Measurements from ENCODE around the gene NDEL1.

The NDEL1 gene

DNA sequence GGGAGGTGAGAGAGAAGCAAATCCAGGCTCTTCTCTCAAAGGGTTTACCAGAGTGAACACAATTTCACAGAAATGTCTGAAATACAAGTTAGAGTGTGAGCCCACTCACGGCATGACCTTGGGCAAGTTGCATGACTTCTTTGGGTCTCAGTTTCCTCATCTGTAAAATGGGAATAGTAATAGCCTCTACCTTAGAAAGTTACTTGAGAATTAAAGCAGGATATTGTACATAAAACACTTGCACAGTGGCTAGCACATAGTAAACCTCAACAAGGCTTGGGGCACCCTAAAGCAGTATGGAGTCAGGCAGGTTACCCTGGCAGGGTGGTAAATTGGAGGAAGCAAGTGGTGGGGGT lies 24.8 kb upstream of the NDEL1 start:
- Histone ChIP-seq H3K4me1 (peaks cover 0 to 5% (median 1%) of the 10 kb centered on the region in 4 donors), H3K4me3 (no peak overlapping the region), H3K27me3 (peaks cover 0 to 6% of the 10 kb centered on the region in 2 donors), H3K27ac (no peak overlapping the region), H3K36me3 (no peaks in the 10 kb centered on the region), H3K9me3 (no peaks in the 10 kb centered on the region)
- TF ChIP-seq, protein P1, sequence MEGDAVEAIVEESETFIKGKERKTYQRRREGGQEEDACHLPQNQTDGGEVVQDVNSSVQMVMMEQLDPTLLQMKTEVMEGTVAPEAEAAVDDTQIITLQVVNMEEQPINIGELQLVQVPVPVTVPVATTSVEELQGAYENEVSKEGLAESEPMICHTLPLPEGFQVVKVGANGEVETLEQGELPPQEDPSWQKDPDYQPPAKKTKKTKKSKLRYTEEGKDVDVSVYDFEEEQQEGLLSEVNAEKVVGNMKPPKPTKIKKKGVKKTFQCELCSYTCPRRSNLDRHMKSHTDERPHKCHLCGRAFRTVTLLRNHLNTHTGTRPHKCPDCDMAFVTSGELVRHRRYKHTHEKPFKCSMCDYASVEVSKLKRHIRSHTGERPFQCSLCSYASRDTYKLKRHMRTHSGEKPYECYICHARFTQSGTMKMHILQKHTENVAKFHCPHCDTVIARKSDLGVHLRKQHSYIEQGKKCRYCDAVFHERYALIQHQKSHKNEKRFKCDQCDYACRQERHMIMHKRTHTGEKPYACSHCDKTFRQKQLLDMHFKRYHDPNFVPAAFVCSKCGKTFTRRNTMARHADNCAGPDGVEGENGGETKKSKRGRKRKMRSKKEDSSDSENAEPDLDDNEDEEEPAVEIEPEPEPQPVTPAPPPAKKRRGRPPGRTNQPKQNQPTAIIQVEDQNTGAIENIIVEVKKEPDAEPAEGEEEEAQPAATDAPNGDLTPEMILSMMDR (IDR thresholded peaks at IDR 0.05) = no peak
- intact Hi-C loops (cut with DNase I; ENCODE audit: low total_unique reads) = loop anchor here (1.0 to 10.0 kb wide), 2 partner anchors 334 to 375 kb away; partner anchors contain the start of gene CCDC42
- no peak for DNase-seq

DNA sequence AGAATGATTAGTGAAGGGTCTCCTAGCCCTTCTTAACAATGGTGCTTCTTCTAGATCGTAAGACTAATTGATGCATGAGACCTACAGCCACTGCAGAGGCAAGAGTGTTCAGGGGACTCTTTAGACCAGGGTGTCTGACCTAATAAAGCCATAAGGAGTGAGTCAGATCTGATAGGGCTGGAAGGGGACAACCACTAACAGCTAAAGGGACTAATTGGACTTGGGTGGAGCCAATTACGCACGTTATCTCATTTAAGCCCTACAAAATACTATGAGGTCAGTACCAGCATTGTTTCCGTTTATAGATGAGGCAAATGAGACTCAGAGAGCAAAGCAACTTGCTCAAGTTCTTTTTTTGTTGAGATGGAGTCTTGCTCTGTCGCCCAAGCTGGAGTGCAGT lies 23.6 kb upstream of the NDEL1 start:
- intact Hi-C loops (cut with DNase I; ENCODE audit: low total_unique reads) = loop anchor here (10.0 kb wide), 1 partner anchor 333 kb away; the partner anchor contains the start of gene CCDC42
- no peak for DNase-seq
- H3K4me3 ChIP-seq = no peak overlapping the region
- H3K9me3 ChIP-seq = no peaks in the 10 kb centered on the region
- peaks cover 0 to 7% of the 10 kb centered on the region in 2 donors for H3K27me3 ChIP-seq
- peaks cover 0 to 5% (median 1%) of the 10 kb centered on the region in 4 donors for H3K4me1 ChIP-seq
- TF ChIP-seq, protein P1 (IDR thresholded peaks at IDR 0.05) = no peak
- H3K27ac ChIP-seq = no peak overlapping the region
- no peaks in the 10 kb centered on the region for H3K36me3 ChIP-seq

- no peak overlapping the region for H3K27ac ChIP-seq
- intact Hi-C loops (cut with DNase I; ENCODE audit: low total_unique reads) = loop anchor here (10.0 kb wide), 1 partner anchor 331 kb away; the partner anchor contains the start of gene CCDC42
These were observed 22.4 kb upstream of the NDEL1 start for GRCh38 chr17:8413328-8413727.

GRCh38 chr17:8413938-8414337 lies 21.7 kb upstream of the NDEL1 start:
- H3K36me3 ChIP-seq = no peaks in the 10 kb centered on the region
- no peak overlapping the region for H3K4me3 ChIP-seq
- no peak overlapping the region for H3K27ac ChIP-seq
- no peaks in the 10 kb centered on the region for H3K9me3 ChIP-seq
- peaks cover 0 to 5% (median 1%) of the 10 kb centered on the region in 4 donors for H3K4me1 ChIP-seq
- no peak for DNase-seq
- intact Hi-C loops (cut with DNase I; ENCODE audit: low total_unique reads) = loop anchor here (10.0 kb wide), 1 partner anchor 331 kb away; the partner anchor contains the start of gene CCDC42
- H3K27me3 ChIP-seq = peaks cover 0 to 7% of the 10 kb centered on the region in 2 donors
- TF ChIP-seq, protein P1 (IDR thresholded peaks at IDR 0.05) = no peak

More at GRCh38 chr17:8413328-8413727, 22.4 kb upstream of the NDEL1 start:
- Histone ChIP-seq H3K36me3 (no peaks in the 10 kb centered on the region), H3K9me3 (no peaks in the 10 kb centered on the region), H3K4me1 (peaks cover 0 to 5% (median 1%) of the 10 kb centered on the region in 4 donors), H3K4me3 (no peak overlapping the region), H3K27me3 (peaks cover 0 to 7% of the 10 kb centered on the region in 2 donors)
- TF ChIP-seq, protein P1 (IDR thresholded peaks at IDR 0.05) = no peak
- no peak for DNase-seq

DNA sequence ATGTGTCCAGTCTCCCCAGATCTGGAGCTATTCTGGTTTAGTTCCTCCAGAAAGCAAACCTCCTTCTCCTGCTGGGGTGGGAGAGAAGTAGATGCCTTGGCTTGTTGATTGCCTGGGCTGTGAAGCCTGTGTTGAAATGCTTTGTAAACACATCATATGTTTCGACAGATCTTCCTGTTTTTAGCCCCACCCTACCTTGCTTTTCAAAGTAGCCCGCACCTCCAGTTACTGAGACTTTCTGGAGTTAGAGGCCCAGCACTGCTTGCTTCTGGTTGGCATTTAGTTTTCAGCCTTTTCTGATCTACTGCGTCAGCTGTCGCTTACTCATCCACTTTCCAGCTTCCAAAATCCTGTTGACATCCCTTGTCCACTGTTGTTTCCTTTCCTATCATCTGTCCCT lies 17.9 kb upstream of the NDEL1 start:
- intact Hi-C loops (cut with DNase I; ENCODE audit: low total_unique reads) = loop anchor here (10.0 kb wide), 1 partner anchor 327 kb away; the partner anchor contains the start of gene CCDC42
- Histone ChIP-seq H3K27ac (no peak overlapping the region), H3K9me3 (no peaks in the 10 kb centered on the region), H3K4me3 (no peak overlapping the region), H3K36me3 (no peaks in the 10 kb centered on the region), H3K27me3 (peaks cover 0 to 7% of the 10 kb centered on the region in 2 donors), H3K4me1 (peaks cover 0 to 6% (median 2%) of the 10 kb centered on the region in 4 donors)
- no peak for DNase-seq
- TF ChIP-seq, protein P1 (IDR thresholded peaks at IDR 0.05) = no peak
